ENCODE data around the gene TMEM18. TPM values are rescaled to one million over a fixed set of nuclear protein-coding genes. Genes with fewer than 3 reads are reported as not detected.

Gene TMEM18
- total RNA-seq, 1 experiment from 2014 or later = 33.5 TPM

DNA sequence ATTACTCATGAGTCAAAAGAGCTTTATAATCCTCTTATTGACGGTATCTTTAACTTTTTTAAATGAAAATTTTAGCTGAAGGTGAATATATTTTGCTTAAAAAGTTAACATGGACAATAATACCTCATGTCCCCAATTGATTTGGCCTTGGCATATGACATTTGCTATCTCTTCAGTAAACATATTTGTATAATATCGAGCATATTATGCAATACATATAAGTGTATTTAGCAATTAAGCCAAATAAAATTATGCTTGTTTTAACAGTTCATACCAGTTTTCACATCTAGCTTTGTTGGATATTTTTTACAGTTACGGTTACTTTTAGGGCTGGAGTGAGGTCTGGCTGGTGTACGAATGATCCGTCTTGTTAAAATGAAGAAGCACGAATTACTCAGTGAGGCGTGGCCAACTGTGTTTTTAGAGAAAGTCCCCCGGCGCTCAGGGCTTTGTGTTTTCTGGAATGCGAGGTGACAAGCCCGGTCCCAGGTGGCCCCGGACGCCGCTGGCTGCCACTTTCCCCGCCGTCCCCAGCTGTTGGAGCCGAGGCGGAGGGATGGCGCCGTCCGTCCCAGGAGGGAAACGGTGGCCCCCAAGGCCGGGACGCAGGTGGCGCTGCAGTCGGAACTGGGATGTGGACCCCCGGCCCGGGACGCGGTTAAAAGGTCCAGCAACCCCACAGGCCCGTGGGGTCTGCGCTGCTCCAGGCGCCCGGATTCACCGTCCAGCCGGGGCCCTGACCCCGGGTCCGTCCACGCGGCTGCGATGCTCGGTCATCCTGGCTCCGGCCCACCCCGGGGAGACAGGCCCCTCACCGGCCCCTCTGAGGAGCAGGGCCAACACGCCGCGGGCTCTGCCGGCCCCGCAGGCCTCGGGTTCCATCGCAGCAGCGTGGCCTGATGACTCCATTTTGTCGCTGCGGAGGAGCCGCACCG is 41.3 kb downstream of the TMEM18 start:
- Histone ChIP-seq H3K4me2 (ENCODE audit: low read length) (no peak overlapping the region), H3K27me3 (ENCODE audit: insufficient read depth, low read length) (no peaks in the 10 kb centered on the region), H4K20me1 (ENCODE audit: insufficient read depth) (no peaks in the 10 kb centered on the region), H3K9me2 (ENCODE audit: insufficient read depth) (no peaks in the 10 kb centered on the region), H3K27ac (ENCODE audit: low read depth, low read length) (no peak overlapping the region), H3K79me2 (ENCODE audit: insufficient read depth, low read length) (no peaks in the 10 kb centered on the region), H3K4me1 (ENCODE audit: control insufficient read depth in 1 of 2, insufficient read depth in 2 of 2, low read length in 2 of 2) (peaks cover 0 to 14% of the 10 kb centered on the region in 2 experiments; a peak in 2 of 4 replicates), H3K36me3 (ENCODE audit: control insufficient read depth in 1 of 2, insufficient read depth in 2 of 2, low read length in 2 of 2) (no peaks in the 10 kb centered on the region), H2AFZ (ENCODE audit: low read depth, low read length, poor library complexity, severe bottlenecking) (no peak overlapping the region), H3K4me3 (replicated peaks in 1 of 2; ENCODE audit: low read depth in 1 of 2, low read length in 2 of 2) (no peak overlapping the region), H3K9ac (ENCODE audit: low read length) (no peak overlapping the region), H3K9me3 (ENCODE audit: control insufficient read depth in 1 of 2, insufficient read depth in 1 of 2, low read depth in 1 of 2, low read length in 2 of 2) (no peaks in the 10 kb centered on the region; a peak in 1 of 4 replicates)
- TF ChIP-seq, protein P1, sequence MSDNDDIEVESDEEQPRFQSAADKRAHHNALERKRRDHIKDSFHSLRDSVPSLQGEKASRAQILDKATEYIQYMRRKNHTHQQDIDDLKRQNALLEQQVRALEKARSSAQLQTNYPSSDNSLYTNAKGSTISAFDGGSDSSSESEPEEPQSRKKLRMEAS (IDR thresholded peaks at IDR 0.05) = no peak
- TF ChIP-seq ELF1 (IDR thresholded peaks at IDR 0.05; ENCODE audit: borderline replicate concordance, low read depth) (no peak), POLR2A (IDR thresholded peaks at IDR 0.05; ENCODE audit: borderline replicate concordance, extremely low read depth, insufficient read depth, insufficient read length) (no peak), FOSL1 (IDR thresholded peaks at IDR 0.05; ENCODE audit: low read depth) (no peak), EGR1 (IDR thresholded peaks at IDR 0.05; ENCODE audit: low read depth) (no peak), CBX3 (IDR thresholded peaks at IDR 0.05; ENCODE audit: low read depth) (no peak), POLR2AphosphoS5 (IDR thresholded peaks at IDR 0.05; ENCODE audit: low read depth, low read length) (no peak), EZH2 (IDR thresholded peaks at IDR 0.05) (no peak), YY1 (IDR thresholded peaks at IDR 0.05; ENCODE audit: extremely low read depth, insufficient replicate concordance, low read depth, low read length) (no peak), ZFX (IDR thresholded peaks at IDR 0.05) (no peak), ZNF274 (IDR thresholded peaks at IDR 0.05; ENCODE audit: low read depth, low read length) (no peak), SRF (IDR thresholded peaks at IDR 0.05; ENCODE audit: low read depth) (no peak), SIN3A (IDR thresholded peaks at IDR 0.05; ENCODE audit: low read depth) (no peak), CEBPB (IDR thresholded peaks at IDR 0.05; ENCODE audit: low read depth) (no peak)
- TF ChIP-seq, protein P2, sequence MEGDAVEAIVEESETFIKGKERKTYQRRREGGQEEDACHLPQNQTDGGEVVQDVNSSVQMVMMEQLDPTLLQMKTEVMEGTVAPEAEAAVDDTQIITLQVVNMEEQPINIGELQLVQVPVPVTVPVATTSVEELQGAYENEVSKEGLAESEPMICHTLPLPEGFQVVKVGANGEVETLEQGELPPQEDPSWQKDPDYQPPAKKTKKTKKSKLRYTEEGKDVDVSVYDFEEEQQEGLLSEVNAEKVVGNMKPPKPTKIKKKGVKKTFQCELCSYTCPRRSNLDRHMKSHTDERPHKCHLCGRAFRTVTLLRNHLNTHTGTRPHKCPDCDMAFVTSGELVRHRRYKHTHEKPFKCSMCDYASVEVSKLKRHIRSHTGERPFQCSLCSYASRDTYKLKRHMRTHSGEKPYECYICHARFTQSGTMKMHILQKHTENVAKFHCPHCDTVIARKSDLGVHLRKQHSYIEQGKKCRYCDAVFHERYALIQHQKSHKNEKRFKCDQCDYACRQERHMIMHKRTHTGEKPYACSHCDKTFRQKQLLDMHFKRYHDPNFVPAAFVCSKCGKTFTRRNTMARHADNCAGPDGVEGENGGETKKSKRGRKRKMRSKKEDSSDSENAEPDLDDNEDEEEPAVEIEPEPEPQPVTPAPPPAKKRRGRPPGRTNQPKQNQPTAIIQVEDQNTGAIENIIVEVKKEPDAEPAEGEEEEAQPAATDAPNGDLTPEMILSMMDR (IDR thresholded peaks at IDR 0.05 in 2 of 3, conservative IDR thresholded peaks at IDR 0.05 in 1 of 3; ENCODE audit: borderline replicate concordance in 1 of 3, insufficient read depth in 1 of 3, low read depth in 2 of 3, low read length in 2 of 3) = no peak
- TF ChIP-seq, protein P3, sequence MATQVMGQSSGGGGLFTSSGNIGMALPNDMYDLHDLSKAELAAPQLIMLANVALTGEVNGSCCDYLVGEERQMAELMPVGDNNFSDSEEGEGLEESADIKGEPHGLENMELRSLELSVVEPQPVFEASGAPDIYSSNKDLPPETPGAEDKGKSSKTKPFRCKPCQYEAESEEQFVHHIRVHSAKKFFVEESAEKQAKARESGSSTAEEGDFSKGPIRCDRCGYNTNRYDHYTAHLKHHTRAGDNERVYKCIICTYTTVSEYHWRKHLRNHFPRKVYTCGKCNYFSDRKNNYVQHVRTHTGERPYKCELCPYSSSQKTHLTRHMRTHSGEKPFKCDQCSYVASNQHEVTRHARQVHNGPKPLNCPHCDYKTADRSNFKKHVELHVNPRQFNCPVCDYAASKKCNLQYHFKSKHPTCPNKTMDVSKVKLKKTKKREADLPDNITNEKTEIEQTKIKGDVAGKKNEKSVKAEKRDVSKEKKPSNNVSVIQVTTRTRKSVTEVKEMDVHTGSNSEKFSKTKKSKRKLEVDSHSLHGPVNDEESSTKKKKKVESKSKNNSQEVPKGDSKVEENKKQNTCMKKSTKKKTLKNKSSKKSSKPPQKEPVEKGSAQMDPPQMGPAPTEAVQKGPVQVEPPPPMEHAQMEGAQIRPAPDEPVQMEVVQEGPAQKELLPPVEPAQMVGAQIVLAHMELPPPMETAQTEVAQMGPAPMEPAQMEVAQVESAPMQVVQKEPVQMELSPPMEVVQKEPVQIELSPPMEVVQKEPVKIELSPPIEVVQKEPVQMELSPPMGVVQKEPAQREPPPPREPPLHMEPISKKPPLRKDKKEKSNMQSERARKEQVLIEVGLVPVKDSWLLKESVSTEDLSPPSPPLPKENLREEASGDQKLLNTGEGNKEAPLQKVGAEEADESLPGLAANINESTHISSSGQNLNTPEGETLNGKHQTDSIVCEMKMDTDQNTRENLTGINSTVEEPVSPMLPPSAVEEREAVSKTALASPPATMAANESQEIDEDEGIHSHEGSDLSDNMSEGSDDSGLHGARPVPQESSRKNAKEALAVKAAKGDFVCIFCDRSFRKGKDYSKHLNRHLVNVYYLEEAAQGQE (IDR thresholded peaks at IDR 0.05; ENCODE audit: low read depth) = no peak
- TF ChIP-seq, protein P4, sequence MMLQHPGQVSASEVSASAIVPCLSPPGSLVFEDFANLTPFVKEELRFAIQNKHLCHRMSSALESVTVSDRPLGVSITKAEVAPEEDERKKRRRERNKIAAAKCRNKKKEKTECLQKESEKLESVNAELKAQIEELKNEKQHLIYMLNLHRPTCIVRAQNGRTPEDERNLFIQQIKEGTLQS (IDR thresholded peaks at IDR 0.05) = no peak
- TF ChIP-seq, protein P5, sequence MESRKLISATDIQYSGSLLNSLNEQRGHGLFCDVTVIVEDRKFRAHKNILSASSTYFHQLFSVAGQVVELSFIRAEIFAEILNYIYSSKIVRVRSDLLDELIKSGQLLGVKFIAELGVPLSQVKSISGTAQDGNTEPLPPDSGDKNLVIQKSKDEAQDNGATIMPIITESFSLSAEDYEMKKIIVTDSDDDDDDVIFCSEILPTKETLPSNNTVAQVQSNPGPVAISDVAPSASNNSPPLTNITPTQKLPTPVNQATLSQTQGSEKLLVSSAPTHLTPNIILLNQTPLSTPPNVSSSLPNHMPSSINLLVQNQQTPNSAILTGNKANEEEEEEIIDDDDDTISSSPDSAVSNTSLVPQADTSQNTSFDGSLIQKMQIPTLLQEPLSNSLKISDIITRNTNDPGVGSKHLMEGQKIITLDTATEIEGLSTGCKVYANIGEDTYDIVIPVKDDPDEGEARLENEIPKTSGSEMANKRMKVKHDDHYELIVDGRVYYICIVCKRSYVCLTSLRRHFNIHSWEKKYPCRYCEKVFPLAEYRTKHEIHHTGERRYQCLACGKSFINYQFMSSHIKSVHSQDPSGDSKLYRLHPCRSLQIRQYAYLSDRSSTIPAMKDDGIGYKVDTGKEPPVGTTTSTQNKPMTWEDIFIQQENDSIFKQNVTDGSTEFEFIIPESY (IDR thresholded peaks at IDR 0.05; ENCODE audit: extremely low read depth, insufficient replicate concordance, low read length) = no peak
- ATAC-seq = no peak
- CTCF ChIA-PET = interaction anchor here (0.6 to 3.1 kb wide), 3 partner anchors 42 to 389 kb away, joined by 3 to 19 read pairs (median 4); no protein-coding TSS in a partner anchor
- DNase-seq (ENCODE audit: low read depth, low spot score) = no peak
- POLR2A ChIA-PET = no interaction called here
- BruUV-seq (replicated peaks) = no TSS peak
- RAD21 ChIA-PET (ENCODE audit: low non-redundant PET in 1 of 2, low total read pairs in 2 of 2, uncharacterized antibody in 2 of 2, unreplicated experiment in 2 of 2) = interaction anchor here (1.0 to 1.3 kb wide), 2 partner anchors 106 kb away, joined by 3 to 4 read pairs; no protein-coding TSS in a partner anchor
- intact Hi-C loops (cut with micrococcal nuclease) = loop anchor here (5.0 kb wide), 1 partner anchor 389 kb away; no protein-coding TSS in a partner anchor

Measured in HCT116 (cell line).